Sciatic nerve (tissue), 2 donors: ENCODE data around the gene CBLN3. TPM values are rescaled to one million over a fixed set of nuclear protein-coding genes. Genes with fewer than 3 reads are reported as not detected.

ENCODE experiments used
- ATAC-seq: fragments of 200-7000 bp; cut with Tn5 transposase; one replicate; pipeline ENCODE4 v1.9.1; 2020; ENCODE audit warnings: mild to moderate bottlenecking, moderate library complexity
- DNase-seq: peaks from one replicate; pipeline ENCODE4 v3.0.0-alpha.2; 2020; ENCODE audit warnings: low spot score
- intact Hi-C: fragments of 100-400 bp; cut with DNase I; formaldehyde crosslinking; loops from one replicate; pipeline ENCODE4 v1.14.2; 2022
- total RNA-seq: library from RNA; stranded (reverse); fragmentation: NEBNext Ultra II Directional; extraction: Animal tissue kit (Norgen Biotek cat#: 25700); gene quantifications from one replicate; pipeline ENCODE4 v1.2.1, GENCODE V29; 2021
- donor health status: DM: no; HTN: no; CAD: no.
- donor health status: DM: no; HTN: no; CAD: no.

Gene CBLN3
- total RNA-seq, 1 donor from 2014 or later = 7.0 TPM

DNA sequence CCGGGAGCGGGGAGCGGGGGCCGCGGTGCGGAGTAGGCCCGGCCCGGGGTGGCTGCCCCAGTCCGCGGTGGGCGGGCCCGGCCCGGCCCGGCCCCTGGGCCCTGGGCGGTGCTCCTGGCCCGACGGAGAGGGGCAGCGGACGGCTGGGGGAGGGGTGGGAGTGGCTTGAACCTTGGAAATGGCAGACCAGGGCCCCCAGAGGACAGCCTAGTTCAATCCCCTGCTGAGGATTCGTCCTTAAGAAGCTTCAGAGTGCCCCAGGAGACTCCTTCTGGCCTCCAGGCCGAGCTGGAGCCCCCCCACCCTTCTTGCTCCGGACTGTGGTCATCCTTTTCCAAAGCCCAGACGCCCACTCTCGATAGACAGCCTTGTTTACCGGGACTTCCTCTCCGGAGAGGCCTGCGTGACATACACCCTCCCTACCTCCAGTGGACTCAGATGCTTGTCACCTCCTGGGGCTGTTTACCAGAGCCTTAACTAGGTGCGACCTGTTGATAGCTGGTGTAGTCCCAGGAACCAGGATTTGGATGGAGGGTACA lies 744 bp upstream of the CBLN3 start:
- peak; percentile 91 for DNase-seq
- intact Hi-C loops = loop anchor here (5.0 to 10.0 kb wide), 3 partner anchors 63 to 185 kb away; partner anchors contain the start of genes NFATC4 and TINF2
- peak; percentile 84 for ATAC-seq

- intact Hi-C loops = no loop called here
- DNase-seq (no peak), ATAC-seq (no peak)
These were observed 657 bp downstream of the CBLN3 start for GRCh38 chr14:24428628-24429394.

DNA sequence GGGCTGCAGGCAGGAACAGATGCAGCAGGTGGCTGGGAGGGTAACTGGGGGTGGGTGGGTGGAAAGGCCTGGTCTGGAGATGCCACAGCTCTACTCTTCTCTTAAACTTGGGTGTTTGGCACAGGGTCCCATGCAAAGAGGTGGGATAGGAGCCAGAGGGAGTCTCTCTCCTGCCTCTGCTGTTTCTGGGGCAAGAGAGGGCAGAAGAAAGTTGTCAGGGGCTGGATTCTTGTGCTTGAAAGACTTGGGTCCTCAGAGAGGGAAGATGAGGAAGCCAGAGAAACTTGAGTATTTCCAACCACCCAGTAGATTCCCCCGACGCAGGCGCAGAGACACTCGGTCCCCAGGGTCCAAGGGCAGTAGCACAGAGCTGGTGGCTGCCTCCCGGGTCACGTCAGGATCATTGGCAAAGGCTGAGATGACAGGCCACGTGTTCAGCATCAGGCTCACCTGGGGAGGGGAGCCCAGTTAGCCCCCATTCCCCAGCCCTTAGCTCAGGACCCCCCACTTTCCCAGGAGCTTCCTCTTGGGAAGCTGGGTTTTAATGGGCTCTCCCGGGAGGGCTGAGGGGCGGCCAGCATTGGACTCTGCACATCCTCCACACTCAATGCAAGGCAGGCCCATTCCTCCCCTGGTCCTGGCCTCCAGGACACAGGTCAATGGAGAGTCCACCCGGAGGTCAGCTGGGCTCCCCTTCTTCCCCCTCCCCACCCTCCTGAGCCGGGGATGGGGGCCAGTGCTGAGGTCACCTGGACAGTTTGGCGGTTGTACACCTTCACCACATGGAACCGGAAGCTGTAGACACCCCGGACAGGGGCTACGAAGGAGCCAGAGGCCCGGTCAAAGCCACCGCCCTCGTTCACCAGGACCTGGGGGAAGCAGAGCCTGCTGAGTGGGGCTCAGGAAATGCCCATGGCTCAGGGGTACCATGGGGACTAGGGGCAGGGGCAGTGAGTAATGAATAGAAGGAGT lies 1.6 kb downstream of the CBLN3 start:
- ATAC-seq (no peak), DNase-seq (no peak)
- intact Hi-C loops = no loop called here

GRCh38 chr14:24426912-24427536 lies 2.4 kb downstream of the CBLN3 start:
- ATAC-seq (no peak), DNase-seq (no peak)
- intact Hi-C loops = no loop called here

GRCh38 chr14:24426150-24426911 lies 3.1 kb downstream of the CBLN3 start:
- no peak for DNase-seq
- no peak for ATAC-seq
- intact Hi-C loops = no loop called here

GRCh38 chr14:24425704-24426103 lies 3.8 kb downstream of the CBLN3 start:
- ATAC-seq (no peak), DNase-seq (no peak)
- intact Hi-C loops = no loop called here

GRCh38 chr14:24422694-24423601 lies 6.5 kb downstream of the CBLN3 start:
- ATAC-seq = no peak
- DNase-seq = no peak
- intact Hi-C loops = no loop called here

DNA sequence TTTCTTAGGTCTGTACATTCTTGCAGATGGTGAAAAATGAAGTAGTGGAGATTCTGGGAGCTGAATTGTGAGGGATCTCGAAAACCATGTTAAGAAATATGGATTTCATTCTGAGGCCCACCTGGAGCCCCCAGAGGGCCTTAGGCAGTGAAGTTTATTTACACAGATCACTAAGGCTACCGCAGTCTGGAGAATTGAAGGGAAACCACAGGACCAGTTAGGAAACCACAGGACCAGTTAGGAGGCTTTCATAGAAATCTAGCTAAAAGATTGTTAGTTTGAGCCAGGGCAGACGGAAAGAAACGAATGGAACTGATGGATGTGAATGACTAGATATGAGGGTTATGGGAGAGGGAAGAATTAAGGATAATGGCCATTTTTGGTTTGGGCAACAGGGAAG lies 7.2 kb downstream of the CBLN3 start:
- no peak for DNase-seq
- intact Hi-C loops = no loop called here
- ATAC-seq = no peak

GRCh38 chr14:24418492-24418873 lies 11.0 kb downstream of the CBLN3 start:
- intact Hi-C loops = no loop called here
- peak; percentile 48 for DNase-seq
- no peak for ATAC-seq

GRCh38 chr14:24417832-24418491 lies 11.5 kb downstream of the CBLN3 start:
- DNase-seq (no peak), ATAC-seq (no peak)
- intact Hi-C loops = no loop called here

- peak; percentile 9 for ATAC-seq
These were observed 12.4 kb downstream of the CBLN3 start for GRCh38 chr14:24416932-24417619.

DNA sequence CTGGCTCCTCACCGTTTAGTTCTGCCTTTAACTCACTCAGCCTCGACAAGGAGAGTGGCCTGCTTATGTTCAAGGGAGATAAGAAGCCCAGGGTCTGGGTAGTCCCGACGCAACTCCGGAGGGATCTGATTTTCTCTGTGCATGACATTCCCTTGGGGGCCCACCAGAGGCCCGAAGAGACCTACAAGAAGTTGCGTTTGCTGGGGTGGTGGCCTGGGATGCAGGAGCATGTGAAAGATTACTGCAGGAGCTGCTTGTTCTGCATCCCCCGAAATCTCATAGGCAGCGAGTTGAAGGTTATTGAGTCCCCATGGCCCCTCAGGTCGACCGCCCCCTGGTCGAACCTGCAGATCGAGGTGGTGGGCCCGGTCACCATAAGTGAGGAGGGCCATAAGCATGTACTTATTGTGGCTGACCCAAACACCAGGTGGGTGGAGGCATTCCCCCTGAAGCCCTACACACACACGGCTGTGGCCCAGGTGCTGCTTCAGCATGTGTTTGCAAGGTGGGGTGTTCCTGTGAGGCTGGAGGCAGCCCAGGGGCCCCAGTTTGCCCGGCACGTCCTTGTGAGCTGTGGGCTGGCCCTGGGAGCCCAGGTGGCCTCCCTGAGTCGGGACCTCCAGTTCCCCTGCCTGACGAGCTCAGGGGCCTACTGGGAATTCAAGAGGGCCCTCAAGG lies 13.1 kb downstream of the CBLN3 start:
- ATAC-seq (no peak), DNase-seq (no peak)
- intact Hi-C loops = no loop called here

More at GRCh38 chr14:24416932-24417619, 12.4 kb downstream of the CBLN3 start:
- intact Hi-C loops = no loop called here
- no peak for DNase-seq

DNA sequence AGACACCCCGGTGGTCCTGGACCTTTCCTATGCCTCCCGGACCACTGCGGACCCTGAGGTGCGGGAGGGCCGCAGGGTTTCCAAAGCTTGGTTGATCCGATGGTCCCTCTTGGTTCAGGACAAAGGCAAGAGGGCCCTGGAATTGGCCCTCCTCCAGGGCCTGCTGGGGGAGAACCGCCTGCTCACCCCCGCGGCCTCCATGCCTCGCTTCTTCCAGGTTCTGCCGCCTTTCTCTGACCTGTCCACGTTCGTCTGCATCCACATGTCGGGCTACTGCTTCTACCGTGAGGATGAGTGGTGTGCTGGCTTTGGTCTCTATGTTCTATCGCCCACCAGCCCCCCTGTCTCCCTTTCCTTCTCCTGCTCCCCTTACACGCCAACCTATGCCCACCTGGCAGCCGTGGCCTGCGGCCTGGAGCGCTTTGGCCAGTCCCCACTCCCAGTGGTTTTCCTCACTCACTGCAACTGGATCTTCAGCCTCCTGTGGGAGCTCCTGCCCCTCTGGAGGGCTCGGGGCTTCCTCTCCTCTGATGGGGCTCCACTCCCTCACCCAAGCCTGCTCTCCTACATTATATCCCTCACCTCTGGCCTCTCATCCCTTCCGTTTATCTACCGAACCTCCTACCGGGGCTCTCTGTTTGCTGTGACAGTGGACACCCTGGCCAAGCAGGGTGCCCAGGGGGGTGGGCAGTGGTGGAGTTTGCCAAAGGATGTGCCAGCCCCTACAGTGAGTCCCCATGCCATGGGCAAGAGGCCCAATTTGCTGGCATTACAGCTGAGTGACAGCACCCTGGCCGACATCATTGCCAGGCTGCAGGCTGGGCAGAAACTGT lies 13.8 kb downstream of the CBLN3 start:
- intact Hi-C loops = no loop called here
- DNase-seq (no peak), ATAC-seq (peak; percentile 3)

DNA sequence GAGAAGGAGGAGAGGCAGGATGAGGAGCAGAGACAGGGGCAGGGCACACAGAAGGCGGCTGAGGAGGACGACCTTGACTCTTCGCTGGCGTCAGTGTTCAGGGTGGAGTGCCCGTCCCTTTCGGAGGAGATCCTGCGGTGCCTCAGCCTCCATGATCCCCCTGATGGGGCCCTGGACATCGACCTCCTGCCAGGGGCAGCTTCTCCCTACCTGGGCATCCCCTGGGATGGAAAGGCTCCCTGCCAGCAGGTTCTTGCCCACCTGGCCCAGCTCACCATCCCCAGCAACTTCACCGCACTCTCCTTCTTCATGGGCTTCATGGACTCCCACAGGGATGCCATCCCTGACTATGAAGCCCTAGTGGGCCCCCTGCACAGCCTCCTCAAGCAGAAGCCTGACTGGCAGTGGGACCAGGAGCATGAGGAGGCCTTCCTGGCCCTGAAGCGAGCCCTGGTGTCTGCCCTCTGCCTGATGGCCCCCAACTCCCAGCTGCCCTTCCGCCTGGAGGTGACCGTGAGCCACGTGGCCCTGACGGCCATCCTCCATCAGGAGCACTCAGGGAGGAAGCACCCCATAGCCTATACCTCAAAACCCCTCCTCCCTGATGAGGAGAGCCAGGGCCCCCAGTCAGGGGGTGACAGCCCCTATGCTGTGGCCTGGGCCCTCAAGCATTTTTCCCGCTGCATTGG lies 14.6 kb downstream of the CBLN3 start:
- DNase-seq (no peak), ATAC-seq (no peak)
- intact Hi-C loops = loop anchor here (5.0 kb wide), 1 partner anchor 1453 kb away; no protein-coding TSS in a partner anchor
